AG08395 (cell line): ENCODE results near the gene RRP15.
A peak's percentile ranks its signal among the peaks of the same experiment; 100 is the strongest.

ENCODE experiments used
- DNase-seq: peaks from one replicate; pipeline ENCODE4 v3.0.0; 2012; ENCODE audit warnings: mixed read lengths, low spot score

The RRP15 gene

DNA sequence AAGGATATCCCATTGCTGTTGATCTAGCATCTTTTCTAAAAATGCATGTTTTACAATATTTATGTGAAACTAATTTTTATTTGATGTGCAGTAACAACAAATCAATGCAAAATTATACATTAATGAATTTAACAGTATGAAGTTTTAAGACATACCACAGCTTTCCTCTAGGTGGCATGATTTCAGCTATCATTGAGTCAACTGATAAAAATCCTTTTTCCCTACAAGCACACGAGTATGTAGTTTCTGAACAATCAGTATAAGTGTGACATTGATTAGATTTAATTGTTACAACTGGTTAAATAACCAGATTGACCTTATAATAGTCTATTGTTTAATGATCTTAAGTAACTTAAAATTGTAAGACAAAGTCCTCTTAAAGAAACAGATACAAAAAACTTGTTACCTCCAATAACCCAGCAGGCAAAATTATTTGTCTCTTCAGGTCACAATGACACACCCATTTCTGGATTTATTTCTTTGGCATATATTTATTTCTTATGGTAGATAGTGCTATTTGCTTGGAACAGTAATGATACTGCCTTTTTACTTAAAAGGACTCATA lies 54.3 kb downstream of the RRP15 start:
- DNase-seq: peak; percentile 41

DNA sequence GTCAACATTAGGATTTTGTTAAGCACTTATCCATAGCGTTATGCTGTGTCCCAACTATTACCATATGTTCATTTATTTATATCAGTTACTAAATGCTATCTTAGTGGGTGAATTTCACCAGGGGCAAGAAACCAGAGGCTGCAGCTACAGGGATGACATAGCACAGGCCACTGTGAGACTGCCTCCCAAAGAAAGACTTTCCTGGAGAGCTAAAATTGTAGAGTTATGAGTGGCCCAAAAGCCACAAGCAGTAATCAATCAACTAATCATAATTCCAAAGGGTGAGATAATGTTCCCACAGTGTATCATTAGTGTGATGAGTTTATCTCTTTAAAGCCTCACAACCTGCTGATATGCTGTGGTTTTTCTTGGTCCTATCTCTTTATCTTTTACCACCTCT lies 56.2 kb downstream of the RRP15 start:
- no peak for DNase-seq

DNA sequence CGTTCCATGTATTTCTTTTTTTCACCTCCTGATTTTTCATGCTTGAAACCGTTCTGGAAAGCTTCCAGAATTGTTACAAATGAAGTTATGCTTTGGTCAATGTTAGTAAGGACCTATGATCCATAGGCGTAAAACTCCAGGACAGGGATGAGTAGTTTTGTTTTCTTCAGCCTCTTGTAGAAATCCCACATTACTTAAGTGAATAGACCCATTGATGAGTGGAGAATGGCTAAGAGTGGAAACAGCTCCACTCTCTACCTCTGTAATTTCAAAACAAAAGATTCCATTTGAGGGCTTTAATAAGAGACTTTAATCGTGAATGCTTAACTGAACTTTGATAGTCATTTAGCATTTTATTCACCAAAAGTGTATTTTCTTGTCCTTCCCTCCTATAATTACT lies 57.0 kb downstream of the RRP15 start:
- no peak for DNase-seq

DNA sequence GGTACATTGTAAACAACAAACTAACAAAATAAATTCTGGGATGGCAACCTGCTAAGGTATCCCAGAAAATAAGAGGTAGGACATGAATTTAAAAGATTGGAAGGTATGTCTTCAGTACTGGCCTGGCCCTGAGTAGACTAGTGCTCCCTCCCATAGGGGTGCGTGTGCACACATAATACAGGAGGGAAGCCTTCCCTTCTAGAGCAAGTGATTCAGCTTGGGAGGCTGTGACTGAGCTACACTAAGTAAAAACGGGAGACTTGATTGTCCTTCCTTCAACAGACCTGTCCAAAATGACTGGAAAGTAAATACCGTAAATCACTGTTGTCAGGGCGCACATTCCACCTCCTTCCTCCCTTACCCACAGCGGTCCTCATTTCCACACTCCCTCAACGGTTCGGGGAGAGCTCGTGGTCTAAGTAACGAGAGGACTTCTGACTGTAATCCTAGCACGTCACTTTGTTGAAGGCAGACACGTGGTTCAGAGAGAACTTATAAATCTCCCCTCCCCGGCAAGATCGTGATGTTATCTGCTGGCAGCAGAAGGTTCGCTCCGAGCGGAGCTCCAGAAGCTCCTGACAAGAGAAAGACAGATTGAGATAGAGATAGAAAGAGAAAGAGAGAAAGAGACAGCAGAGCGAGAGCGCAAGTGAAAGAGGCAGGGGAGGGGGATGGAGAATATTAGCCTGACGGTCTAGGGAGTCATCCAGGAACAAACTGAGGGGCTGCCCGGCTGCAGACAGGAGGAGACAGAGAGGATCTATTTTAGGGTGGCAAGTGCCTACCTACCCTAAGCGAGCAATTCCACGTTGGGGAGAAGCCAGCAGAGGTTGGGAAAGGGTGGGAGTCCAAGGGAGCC lies 60.0 kb downstream of the RRP15 start, which contains the start of gene TGFB2:
TSS of gene TGFB2 (plus strand) at position 523 of the 859 bp plus-strand sequence. CDS start 1,366 bp downstream, outside the sequence.
- DNase-seq: peak; percentile 46

DNA sequence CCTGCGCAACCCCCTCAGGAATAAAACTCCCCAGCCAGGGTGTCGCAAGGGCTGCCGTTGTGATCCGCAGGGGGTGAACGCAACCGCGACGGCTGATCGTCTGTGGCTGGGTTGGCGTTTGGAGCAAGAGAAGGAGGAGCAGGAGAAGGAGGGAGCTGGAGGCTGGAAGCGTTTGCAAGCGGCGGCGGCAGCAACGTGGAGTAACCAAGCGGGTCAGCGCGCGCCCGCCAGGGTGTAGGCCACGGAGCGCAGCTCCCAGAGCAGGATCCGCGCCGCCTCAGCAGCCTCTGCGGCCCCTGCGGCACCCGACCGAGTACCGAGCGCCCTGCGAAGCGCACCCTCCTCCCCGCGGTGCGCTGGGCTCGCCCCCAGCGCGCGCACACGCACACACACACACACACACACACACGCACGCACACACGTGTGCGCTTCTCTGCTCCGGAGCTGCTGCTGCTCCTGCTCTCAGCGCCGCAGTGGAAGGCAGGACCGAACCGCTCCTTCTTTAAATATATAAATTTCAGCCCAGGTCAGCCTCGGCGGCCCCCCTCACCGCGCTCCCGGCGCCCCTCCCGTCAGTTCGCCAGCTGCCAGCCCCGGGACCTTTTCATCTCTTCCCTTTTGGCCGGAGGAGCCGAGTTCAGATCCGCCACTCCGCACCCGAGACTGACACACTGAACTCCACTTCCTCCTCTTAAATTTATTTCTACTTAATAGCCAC lies 60.7 kb downstream of the RRP15 start:
- DNase-seq: peak; percentile 66

DNA sequence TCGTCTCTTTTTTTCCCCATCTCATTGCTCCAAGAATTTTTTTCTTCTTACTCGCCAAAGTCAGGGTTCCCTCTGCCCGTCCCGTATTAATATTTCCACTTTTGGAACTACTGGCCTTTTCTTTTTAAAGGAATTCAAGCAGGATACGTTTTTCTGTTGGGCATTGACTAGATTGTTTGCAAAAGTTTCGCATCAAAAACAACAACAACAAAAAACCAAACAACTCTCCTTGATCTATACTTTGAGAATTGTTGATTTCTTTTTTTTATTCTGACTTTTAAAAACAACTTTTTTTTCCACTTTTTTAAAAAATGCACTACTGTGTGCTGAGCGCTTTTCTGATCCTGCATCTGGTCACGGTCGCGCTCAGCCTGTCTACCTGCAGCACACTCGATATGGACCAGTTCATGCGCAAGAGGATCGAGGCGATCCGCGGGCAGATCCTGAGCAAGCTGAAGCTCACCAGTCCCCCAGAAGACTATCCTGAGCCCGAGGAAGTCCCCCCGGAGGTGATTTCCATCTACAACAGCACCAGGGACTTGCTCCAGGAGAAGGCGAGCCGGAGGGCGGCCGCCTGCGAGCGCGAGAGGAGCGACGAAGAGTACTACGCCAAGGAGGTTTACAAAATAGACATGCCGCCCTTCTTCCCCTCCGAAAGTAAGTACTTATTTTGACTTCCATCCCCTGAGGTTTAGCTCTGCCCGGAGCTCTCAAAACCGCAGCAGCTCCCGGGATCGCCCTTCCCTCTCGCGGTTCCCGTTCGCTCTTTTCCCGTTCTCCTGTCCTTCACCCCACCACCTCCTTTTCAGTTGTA lies 61.5 kb downstream of the RRP15 start:
- peak; percentile 20 for DNase-seq

DNA sequence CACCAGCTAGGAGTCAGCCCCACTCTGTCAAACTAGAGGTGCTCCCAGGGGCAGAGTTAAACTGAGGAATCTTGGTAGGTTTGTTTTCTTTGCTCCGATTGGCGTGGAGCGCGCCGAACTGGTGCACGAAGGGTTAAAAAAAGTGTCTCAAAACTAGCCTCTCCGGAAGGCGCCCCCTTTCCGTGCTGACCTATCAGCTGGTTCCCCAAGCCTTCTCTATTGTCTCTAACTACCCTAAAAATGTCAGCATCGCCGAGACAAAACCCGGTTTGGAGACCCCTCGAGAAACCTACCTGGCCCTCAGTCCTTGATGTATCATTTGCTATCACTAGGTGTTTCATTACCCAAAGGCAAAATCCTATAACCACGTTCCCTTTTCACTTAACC lies 62.2 kb downstream of the RRP15 start:
- DNase-seq: no peak

DNA sequence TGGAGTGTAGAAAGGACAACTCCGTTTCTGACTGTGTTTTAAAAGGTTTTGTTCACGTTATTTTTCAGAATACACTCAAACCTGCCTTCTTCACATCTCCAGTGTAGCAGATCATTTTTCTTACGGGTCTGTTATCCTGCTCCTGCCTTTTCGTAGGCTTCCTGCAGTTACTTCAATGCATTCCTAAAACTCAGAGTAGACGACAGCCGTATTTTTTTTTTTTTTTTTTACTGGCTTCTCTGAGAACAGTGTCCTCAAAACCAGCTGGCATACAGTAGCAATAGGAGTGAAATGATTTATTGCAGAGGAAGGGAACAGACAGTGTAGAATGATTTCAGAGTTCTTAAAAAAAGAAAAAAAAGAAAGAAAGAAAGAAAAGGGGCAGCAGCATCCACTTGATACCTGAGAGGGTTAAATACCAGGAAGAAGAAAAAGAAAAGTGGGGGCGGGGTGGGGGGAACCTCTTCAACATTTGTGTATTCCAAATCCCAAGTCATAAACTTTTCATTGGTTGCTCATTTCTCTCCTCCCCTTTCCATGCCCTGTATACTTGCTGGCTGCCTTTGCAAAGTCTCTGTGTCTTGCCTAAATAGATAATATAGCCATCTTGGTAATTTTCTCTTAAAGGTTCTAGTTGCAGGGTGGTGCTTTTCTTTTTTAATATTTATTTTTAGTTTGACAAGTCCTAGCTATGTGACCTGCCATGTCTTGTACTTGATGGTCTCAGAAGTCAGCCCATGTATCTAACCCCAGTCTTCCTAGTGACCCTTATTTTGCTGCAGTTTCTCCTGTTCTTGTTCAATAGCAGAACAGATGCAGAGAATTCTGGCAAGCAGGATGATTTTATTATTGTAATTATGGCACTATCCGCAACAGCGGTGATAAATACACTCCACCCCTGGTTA lies 62.9 kb downstream of the RRP15 start:
- no peak for DNase-seq

DNA sequence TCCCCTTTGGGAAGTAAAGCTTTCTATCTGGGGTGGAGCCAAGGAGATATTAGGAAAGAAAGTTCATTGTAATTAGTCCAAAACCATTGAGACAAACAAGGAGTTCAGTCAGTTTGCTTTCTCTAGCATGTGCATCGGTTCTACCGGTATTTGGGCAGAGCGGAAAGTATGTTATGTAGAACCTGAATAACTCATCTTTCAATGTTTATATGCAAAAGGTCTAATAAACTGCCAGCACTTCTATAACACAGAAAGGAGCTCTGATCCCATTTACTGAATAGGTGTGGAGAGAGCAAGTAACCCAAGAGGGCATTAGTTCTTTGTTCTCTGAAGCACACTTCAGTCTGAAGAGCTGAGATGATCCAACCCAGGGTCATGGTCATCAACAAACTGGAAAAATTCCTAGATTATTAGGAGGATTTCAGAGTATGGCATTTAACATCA lies 63.6 kb downstream of the RRP15 start:
- no peak for DNase-seq

DNA sequence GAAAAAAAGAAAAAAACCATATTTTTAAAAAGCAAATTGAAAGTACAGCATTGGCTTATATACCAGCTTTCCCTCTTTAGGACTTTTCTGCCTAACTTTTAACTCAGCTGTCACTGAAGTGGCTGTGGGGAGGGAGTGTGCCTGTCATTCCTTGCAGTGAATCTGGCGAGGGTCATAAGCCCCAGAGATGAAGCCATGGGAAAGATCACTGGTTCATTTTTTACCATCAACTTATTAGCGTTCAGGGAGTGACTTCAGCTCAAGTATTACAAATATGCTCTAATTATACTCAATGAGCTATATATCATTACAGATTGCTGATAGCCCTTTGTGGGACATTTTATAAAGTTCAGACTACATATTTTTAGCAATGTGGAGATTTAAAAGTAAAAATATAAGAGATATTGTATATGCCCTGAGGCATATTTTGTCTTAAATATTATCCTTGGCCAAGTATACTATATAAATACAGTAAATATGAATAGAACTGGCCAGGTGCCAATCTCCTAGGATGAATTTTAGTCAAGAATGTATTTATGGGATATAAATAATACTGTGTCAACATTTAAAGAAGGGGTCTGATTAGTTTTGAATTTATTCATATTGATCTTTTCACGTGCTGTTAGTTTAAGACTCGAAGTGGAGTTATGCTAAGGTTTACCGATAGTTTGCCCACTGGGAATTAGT lies 64.4 kb downstream of the RRP15 start:
- DNase-seq: no peak

DNA sequence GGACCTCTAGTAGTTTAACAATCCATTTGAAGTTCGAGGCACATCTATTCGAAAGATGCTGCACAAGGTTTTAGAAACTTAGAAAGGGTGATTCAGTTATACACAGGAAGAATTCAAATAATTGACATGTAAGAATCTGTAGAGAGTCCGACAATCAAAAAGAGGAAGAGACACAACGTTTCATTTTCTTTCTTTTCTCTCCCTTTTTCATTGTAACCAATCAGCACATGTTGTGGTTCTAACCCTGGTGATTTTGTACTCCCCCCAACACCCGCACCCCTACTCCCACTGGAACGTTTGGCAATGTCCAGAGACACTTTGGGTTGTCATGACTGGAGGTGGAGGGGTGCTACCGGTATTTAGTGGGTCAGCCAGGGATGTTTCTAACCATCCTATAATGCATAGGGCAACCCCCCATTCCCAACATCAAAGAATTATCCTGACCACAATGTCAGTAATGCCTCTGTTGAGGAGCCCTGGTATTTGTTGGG lies 65.0 kb downstream of the RRP15 start:
- DNase-seq: no peak

DNA sequence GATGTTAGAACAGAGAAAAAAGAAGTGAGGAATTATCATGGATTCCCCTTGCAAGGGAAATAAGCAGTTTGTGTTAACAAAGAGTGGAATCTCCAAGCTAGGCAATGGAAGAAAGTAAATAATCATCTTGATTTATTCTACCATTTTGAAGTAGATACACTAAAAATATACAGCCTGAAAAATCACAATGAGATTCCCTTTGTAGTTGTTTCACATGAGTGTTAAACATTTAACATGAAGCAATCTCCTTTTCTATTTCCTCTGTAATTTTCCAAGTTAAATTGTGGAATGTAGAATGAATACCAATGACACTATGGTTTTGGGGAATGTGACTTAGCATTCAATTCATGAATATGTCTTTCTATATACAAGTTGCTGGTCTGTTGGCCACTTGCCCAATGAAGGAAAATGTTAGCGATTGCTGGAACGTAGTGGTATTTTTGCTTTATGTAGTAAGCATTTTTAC lies 65.7 kb downstream of the RRP15 start:
- DNase-seq: peak; percentile 15

DNA sequence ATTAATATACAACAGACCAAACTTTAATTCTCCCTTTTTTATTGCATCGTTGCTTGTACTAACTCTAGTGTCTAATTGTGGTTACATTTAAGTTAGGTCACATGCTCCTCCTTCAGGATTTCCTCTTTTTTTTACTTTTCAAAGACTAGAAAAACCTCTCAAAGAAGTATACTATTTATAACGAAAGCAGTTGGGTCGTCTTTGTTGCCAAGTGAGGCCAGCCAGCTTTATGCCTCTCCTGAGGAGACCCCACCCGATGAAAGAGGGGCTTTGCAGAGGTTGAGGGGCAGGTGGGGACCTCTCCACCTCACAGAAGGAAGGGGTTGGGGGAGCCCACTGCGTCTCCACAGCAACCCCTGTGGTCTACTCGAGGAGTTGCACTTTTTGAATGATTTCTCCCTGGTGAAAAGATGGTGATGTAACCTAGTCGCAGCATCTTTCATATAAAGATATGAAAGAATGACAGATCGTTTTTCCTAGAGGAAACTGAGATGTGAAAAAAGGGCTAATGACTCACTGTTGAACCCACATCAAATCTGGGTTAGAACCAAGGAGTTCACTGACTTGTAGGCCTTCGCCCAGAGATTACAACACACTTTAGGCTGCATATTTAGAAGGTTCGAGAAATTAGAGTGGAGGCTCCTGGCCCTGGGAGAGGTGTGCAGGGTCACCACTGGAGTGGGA lies 66.4 kb downstream of the RRP15 start:
- no peak for DNase-seq

DNA sequence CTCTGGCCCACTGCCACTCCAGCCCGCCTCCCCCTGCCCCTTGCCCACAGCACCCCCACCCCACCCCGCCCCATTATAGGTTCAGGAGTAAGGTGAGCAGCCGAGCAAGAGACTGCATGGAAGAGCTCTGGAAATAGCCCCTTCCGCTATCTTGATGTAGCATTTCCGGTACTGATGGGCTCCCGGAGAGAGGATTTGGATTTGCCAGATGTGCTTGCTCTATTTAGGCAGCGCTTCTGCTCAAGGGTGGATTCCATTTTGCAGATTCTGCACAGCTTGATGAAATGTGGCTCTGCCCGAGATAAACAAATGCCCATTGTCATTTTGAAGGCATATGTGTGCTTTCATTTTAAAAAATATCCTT lies 67.0 kb downstream of the RRP15 start:
- DNase-seq: no peak

DNA sequence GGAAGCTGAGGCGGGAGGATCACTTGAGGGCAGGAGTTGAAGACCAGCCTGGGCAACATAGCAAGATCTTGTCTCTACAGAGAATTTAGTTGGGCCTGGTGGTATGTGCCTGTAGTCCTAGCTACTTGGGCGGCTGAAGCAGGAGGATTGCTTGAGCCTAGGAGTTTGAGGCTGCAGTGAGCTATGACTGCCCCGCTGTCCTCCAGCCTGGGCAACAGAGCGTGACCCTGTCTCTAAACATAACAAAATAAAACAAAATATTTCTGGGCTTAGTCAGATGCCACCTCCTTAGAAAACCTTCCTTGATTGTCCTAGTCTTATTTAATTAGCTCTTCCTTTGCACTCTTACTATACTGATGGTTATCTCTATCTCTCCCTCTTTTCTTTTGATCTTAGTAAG lies 68.6 kb downstream of the RRP15 start:
- no peak for DNase-seq

DNA sequence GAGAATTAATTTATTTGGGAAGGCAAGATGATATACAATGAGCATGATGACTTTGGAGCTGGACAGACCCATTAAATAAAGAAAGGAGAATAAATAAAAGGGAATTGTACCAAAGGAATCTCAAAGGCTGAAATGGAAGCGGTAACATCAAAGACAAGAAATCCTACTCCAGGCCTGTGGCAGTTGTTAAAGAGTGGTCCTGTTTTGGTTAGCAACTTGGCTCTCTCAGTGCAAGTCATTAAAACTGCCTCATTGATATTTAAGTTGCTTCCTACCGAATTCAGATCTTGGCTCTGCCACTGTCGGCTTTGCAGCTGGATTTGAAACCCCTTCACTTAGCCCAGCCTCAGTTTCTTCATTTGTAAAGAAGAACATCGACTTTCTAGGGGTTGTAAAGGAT lies 70.2 kb downstream of the RRP15 start:
- no peak for DNase-seq

DNA sequence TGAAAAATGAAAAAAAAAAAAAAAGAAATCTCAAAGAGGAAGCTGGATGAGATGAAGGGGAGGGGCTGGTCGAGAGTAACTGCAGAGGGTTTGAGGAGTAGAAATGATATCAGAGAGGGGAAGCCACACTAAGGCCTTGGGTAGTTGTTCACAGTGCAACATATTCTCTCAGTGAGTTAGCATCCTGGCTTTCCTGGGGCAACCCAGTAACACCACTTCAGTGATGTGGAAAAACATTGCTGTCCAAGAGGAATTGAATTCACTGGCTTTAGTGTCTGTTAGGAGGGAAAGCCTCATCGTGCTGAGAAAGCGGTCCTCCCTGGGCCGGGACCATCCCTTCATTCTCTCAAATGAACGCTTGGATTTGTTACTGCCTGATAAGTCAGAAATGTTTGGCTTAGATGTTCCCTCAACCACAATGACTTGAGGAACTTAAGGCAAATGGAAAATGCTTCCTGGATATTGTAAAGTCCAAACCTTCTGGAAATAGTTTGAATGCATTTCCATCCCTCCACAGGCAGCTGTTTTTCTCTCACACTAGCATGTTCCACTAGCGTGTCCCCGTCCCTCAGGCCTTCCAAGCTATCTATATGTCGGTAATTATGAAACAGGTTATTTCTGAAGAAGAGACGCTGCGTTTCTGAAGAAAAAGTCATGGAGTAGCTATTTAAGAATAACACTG lies 72.3 kb downstream of the RRP15 start:
- DNase-seq: no peak

DNA sequence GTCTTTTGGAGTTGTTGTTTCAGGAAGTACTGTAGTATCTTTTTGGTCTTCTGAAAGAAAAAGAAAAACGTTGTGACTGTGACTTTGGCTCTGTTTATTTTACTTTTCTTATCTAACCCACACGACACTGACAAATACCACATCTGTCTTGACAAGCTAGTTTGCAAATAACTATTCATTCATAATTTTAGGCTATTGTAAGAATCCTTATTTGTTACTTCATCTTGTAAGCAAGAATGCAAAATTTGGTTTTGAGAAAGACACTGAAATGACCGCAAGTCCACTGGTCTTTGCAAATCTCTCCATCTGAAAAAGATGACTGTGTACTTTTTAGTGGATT lies 72.8 kb downstream of the RRP15 start:
- DNase-seq: no peak
